Gastroesophageal sphincter (tissue), 3 donors: Measurements from ENCODE around the gene ZNF101.

ENCODE experiments used
- EP300 ChIP-seq: sonication (generic); formaldehyde crosslinking; IDR thresholded peaks from one replicate; pipeline ENCODE4 v1.6.1; 2017; ENCODE audit warnings: antibody characterized with exemption, mild to moderate bottlenecking
- POLR2AphosphoS5 ChIP-seq: sonication (generic); formaldehyde crosslinking; IDR thresholded peaks from one replicate; pipeline ENCODE4 v1.6.1; 2017; ENCODE audit warnings: antibody characterized with exemption
- TF ChIP-seq, protein P1 (sequence below), 4 experiments: fragments of 200-600 bp in 2 of 4; fragments of 450-650 bp in 2 of 4; sonication (generic) in 1 of 4; IDR thresholded peaks; one replicate each; pipeline ENCODE4 v1.5.1; 2017 to 2019; ENCODE audit warnings: antibody characterized with exemption in 4 of 4, mild to moderate bottlenecking in 2 of 4, moderate library complexity in 2 of 4

- no peak for TF ChIP-seq POLR2AphosphoS5
- TF ChIP-seq, protein P1, sequence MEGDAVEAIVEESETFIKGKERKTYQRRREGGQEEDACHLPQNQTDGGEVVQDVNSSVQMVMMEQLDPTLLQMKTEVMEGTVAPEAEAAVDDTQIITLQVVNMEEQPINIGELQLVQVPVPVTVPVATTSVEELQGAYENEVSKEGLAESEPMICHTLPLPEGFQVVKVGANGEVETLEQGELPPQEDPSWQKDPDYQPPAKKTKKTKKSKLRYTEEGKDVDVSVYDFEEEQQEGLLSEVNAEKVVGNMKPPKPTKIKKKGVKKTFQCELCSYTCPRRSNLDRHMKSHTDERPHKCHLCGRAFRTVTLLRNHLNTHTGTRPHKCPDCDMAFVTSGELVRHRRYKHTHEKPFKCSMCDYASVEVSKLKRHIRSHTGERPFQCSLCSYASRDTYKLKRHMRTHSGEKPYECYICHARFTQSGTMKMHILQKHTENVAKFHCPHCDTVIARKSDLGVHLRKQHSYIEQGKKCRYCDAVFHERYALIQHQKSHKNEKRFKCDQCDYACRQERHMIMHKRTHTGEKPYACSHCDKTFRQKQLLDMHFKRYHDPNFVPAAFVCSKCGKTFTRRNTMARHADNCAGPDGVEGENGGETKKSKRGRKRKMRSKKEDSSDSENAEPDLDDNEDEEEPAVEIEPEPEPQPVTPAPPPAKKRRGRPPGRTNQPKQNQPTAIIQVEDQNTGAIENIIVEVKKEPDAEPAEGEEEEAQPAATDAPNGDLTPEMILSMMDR (IDR thresholded peaks at IDR 0.05) = no peak
- no peak for TF ChIP-seq EP300
Measured at GRCh38 chr19:19654441-19654840, 14.2 kb upstream of the ZNF101 start.
